Mucosa of rectum (tissue), 2 donors: ENCODE data around the gene KSR1.
"Not testable (repeated sequence)": the region's sequence is repeated elsewhere in the genome, so short reads cannot be mapped to it uniquely, and the experiment has no call there.

Experiments
- H3K27ac ChIP-seq, 2 donors: one replicate each; pipeline ENCODE4 v1.7.0; 2013; ENCODE audit warnings: inconsistent platforms in 2 of 2, low read depth in 2 of 2, low read length in 2 of 2
- H3K27me3 ChIP-seq, 2 donors: one replicate each; pipeline ENCODE4 v1.7.0; 2013; ENCODE audit warnings: low read length in 2 of 2; ENCODE audit not compliant: control insufficient read depth in 2 of 2, insufficient read depth in 2 of 2
- H3K36me3 ChIP-seq, 2 donors: one replicate each; pipeline ENCODE4 v1.7.0; 2013; ENCODE audit warnings: low read length in 2 of 2; ENCODE audit not compliant: control insufficient read depth in 2 of 2, insufficient read depth in 2 of 2
- H3K4me1 ChIP-seq, 2 donors: one replicate each; pipeline ENCODE4 v1.7.0; 2013; ENCODE audit warnings: low read length in 2 of 2, mild to moderate bottlenecking in 1 of 2; ENCODE audit not compliant: control insufficient read depth in 2 of 2, insufficient read depth in 2 of 2
- H3K4me3 ChIP-seq, 2 donors: one replicate each; pipeline ENCODE4 v1.7.0; 2013; ENCODE audit warnings: low read length in 2 of 2
- H3K9ac ChIP-seq, 2 donors: one replicate each; pipeline ENCODE4 v1.7.0; 2013; ENCODE audit warnings: low read length in 2 of 2, low read depth in 1 of 2, mild to moderate bottlenecking in 1 of 2
- H3K9me3 ChIP-seq, 2 donors: one replicate each; pipeline ENCODE4 v1.7.0; 2013; ENCODE audit warnings: low read length in 2 of 2; ENCODE audit not compliant: control insufficient read depth in 2 of 2
- donor health status: healthy.
- donor health status: Normal muscosa, but diverticular disease.

KSR1 gene

GRCh38 chr17:27649929-27650328 lies 193.7 kb downstream of the KSR1 start:
- no peak overlapping the region for H3K9ac ChIP-seq
- no peak overlapping the region for H3K4me3 ChIP-seq
- H3K27ac ChIP-seq, result no peak overlapping the region
- no peaks in the 10 kb centered on the region for H3K9me3 ChIP-seq
- H3K36me3 ChIP-seq, result peaks cover 12 to 16% of the 10 kb centered on the region in 2 donors
- H3K27me3 ChIP-seq, result no peaks in the 10 kb centered on the region
- peaks cover 19 to 33% of the 10 kb centered on the region in 2 donors for H3K4me1 ChIP-seq

DNA sequence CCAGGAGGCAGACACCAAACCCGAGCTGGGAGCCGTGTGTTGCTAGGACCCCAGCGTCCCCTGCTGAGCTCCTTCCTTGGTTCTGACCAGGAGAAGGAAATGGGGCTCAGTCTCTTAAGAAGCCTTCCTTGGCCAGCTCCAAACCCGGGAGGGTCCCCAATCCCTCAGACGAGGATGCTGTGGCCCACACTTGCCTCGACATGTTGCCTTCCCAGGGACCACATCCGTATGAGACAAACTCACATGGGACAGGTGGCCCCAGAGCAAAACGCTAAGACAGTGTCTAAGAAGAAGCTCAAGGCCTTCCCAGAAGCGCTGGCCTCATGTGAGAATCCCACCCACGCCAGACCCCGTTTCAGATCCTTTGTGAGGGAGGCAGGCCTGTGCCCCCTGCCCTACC lies 194.6 kb downstream of the KSR1 start:
- H3K27ac ChIP-seq, result no peak overlapping the region
- no peak overlapping the region for H3K9ac ChIP-seq
- H3K4me3 ChIP-seq, result no peak overlapping the region
- no peaks in the 10 kb centered on the region for H3K9me3 ChIP-seq
- H3K27me3 ChIP-seq, result no peaks in the 10 kb centered on the region
- peaks cover 19 to 31% of the 10 kb centered on the region in 2 donors for H3K4me1 ChIP-seq
- H3K36me3 ChIP-seq, result peaks cover 12 to 16% of the 10 kb centered on the region in 2 donors

- no peak overlapping the region for H3K27ac ChIP-seq
- H3K27me3 ChIP-seq, result no peaks in the 10 kb centered on the region
- H3K4me3 ChIP-seq, result no peak overlapping the region
- H3K9me3 ChIP-seq, result no peaks in the 10 kb centered on the region
- H3K36me3 ChIP-seq, result peaks cover 8 to 14% of the 10 kb centered on the region in 2 donors
- peaks cover 17 to 23% of the 10 kb centered on the region in 2 donors for H3K4me1 ChIP-seq
- H3K9ac ChIP-seq, result no peak overlapping the region
These were observed 195.4 kb downstream of the KSR1 start for GRCh38 chr17:27651411-27652345.

DNA sequence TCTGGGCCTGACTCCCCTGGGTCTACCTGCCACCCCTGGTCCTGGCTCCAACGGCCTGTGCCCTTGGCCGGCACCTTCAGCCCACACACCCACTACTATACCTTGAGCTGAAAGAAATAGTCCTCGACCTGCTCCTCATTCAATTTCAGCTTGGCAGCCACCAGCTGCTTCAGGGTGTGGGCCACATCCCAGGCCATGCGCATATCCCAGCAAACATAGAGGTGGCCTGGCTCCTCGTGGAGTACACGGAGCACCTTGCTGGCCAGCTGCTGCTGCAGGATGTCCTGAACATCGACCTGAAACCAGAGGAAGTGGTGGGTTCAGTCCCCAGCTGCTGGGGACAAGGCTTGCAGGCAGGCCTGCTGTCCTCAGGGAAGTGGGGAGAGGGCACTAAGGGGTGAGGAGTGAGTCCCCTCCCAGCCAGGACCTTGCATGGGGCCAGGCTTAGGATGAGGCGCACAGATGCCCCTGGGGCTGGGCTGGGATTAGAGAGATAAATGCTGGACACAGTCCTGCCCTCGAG lies 197.3 kb downstream of the KSR1 start:
- not testable (repeated sequence) for H3K36me3 ChIP-seq, H3K27ac ChIP-seq, H3K9ac ChIP-seq, H3K4me3 ChIP-seq, H3K4me1 ChIP-seq, H3K9me3 ChIP-seq, H3K27me3 ChIP-seq

DNA sequence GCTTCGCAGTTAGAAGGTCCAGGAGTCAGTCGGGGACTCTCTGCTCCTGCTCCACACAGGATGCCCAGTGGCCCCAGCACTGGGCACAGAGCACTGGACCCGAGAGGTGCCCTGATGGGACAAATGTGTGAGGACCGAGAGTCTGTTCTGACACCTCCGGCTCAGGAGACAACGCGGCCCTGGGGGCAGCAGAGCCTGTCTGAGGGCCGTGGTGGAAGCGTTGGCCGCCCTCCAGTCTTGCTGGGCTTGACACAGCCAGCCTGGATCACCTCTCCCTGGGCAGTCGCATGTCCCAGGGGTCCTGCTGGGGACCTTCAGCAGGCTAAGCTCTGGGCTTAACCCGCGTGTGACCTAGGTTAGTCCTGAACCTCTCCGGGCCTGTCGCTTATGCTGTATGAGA lies 197.9 kb downstream of the KSR1 start:
- no peaks in the 10 kb centered on the region for H3K36me3 ChIP-seq
- no peak overlapping the region for H3K27ac ChIP-seq
- peaks cover 0 to 2% of the 10 kb centered on the region in 2 donors for H3K4me1 ChIP-seq
- H3K27me3 ChIP-seq, result no peaks in the 10 kb centered on the region
- H3K9me3 ChIP-seq, result no peaks in the 10 kb centered on the region
- no peak overlapping the region for H3K4me3 ChIP-seq
- no peak overlapping the region for H3K9ac ChIP-seq

DNA sequence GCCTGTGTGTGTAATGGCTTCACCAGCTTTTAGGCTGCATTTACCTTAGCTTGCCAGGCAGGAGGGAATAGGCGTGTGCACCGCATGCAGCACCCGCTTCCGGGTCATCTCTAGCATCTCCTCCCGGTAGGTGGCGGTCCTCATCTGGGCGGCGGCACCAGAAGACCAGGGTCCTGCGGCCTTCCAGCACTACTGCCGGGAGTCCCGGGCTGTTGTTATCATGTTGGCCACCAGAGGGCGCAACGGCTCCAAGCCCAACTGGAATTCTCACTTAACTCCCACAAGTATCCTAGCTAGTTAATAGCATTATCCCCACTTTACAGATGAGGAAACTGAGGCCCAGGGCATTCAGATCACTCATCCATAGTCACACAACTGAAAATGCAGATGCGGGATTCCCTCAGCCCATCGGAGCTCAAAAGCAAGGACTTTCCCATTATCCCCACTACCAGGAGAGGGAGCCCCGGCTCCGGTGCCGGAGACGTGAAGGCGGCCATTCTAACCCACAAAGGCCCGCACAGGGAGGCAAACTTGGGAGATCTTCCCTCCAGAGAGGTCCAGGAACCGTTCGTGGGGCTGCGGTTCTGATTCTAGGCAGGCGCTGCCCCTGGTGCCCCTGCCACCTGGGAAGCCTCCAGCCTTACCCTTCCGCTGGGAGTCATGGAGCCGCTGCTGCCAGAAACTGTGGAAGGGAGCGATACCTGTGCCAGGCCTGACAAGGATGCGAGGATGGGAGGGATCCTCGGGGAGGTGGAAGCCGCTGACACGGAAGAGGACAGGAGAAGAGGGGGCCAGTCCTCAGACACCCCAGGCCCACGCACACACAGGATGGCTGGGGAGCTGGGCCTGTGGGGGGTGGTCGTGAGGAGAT lies 198.6 kb downstream of the KSR1 start:
- Histone ChIP-seq H3K9me3 (no peaks in the 10 kb centered on the region), H3K9ac (no peak overlapping the region), H3K27me3 (no peaks in the 10 kb centered on the region), H3K36me3 (no peaks in the 10 kb centered on the region), H3K27ac (no peak overlapping the region), H3K4me1 (no peaks in the 10 kb centered on the region), H3K4me3 (no peak overlapping the region)

DNA sequence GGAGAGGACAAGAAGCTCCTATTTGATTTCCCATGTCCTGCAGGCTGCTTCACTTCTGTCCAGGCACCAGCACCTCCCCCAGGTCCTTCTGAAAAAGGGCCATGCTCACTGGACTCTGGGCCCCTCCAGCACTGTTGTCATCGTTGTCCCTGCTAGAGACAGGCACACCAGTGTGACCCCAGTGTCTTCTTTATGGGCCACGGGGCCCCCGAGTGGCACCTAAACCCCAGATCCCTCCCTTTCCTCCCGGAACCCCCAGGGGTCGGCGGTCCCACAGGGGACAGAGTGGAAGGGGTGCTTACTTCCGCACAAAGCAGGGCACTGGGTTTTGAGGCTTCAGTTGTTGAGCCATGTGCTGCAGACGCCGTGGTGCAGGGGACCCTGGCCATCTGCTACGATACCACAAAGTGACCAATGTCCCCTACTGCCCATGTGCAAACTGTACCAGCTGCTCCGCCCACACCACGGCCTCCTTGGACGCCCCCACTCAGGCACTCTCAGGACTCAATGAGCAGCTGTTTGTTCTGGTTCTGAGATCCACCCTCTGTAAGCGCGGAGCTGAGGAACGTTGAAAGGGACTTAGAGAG lies 199.4 kb downstream of the KSR1 start:
- not testable (repeated sequence) for H3K9me3 ChIP-seq, H3K9ac ChIP-seq, H3K27me3 ChIP-seq, H3K27ac ChIP-seq, H3K4me3 ChIP-seq, H3K4me1 ChIP-seq, H3K36me3 ChIP-seq

DNA sequence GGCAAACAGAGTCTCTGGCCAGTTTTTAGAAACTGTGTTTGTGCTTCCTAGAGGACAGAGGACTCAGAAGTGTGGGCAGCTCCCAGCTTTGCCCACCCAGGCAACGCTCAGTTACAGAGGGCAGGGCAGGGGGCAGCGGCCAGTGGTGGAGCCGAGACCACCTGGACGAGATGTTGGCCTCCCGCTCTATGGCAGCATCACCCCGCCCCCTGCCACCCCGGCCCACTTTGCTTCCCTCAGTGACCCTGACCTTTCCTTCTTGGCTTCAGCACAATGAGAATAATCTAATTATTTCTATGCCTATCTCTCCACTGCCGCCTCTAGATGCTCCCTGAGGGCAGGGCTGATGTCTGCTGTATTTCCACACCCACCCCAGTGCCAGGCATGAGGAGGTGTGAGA lies 200.4 kb downstream of the KSR1 start:
- H3K4me1 ChIP-seq, H3K4me3 ChIP-seq, H3K9ac ChIP-seq, H3K36me3 ChIP-seq, H3K27me3 ChIP-seq, H3K9me3 ChIP-seq, H3K27ac ChIP-seq: not testable (repeated sequence)

- Histone ChIP-seq H3K27ac (no peak overlapping the region), H3K36me3 (no peaks in the 10 kb centered on the region), H3K9ac (no peak overlapping the region), H3K27me3 (no peaks in the 10 kb centered on the region), H3K4me3 (no peak overlapping the region), H3K4me1 (no peaks in the 10 kb centered on the region), H3K9me3 (no peaks in the 10 kb centered on the region)
These were observed 201.4 kb downstream of the KSR1 start for GRCh38 chr17:27657620-27658019.

- Histone ChIP-seq H3K9me3 (no peaks in the 10 kb centered on the region), H3K27ac (no peak overlapping the region), H3K4me3 (no peak overlapping the region), H3K27me3 (no peaks in the 10 kb centered on the region), H3K36me3 (no peaks in the 10 kb centered on the region), H3K4me1 (no peaks in the 10 kb centered on the region), H3K9ac (no peak overlapping the region)
These were observed 203.4 kb downstream of the KSR1 start for GRCh38 chr17:27659683-27660082.
